ENCODE results near the gene AFAP1. TPM values are rescaled to one million over a fixed set of nuclear protein-coding genes. Genes with fewer than 3 reads are reported as not detected.

The AFAP1 gene
- total RNA-seq, 1 experiment from 2014 or later: 27.6 TPM

GRCh38 chr4:7778510-7779431, 160.9 kb downstream of the AFAP1 start:
- no peaks in the 10 kb centered on the region for H3K27me3 Mint-ChIP-seq (ENCODE audit: insufficient read depth, unreplicated experiment)
- H3K27ac Mint-ChIP-seq (ENCODE audit: unreplicated experiment): no peak overlapping the region
- H3K36me3 ChIP-seq (ENCODE audit: control insufficient read depth, insufficient read depth, low read length): no peaks in the 10 kb centered on the region
- no peak for DNase-seq
- peaks cover 1% of the 10 kb centered on the region for H3K4me1 Mint-ChIP-seq (ENCODE audit: low read depth, unreplicated experiment)
- intact Hi-C loops (cut with micrococcal nuclease; ENCODE audit: unreplicated experiment): no loop called here
- BruUV-seq (replicated peaks): no TSS peak
- no peak overlapping the region for H3K4me3 ChIP-seq (ENCODE audit: low read depth, low read length)
- H3K9me3 Mint-ChIP-seq (ENCODE audit: unreplicated experiment): no peaks in the 10 kb centered on the region
- H3K4me3 Mint-ChIP-seq (ENCODE audit: unreplicated experiment): no peak overlapping the region
- H3K4me1 ChIP-seq: no peaks in the 10 kb centered on the region
- ChIA-PET CTCF (interaction anchor here (0.6 kb wide), 1 partner anchor 17 kb away, joined by 3 read pairs; no protein-coding TSS in a partner anchor), POLR2A (no interaction called here)
- H3K36me3 Mint-ChIP-seq (ENCODE audit: insufficient read depth, unreplicated experiment): peaks cover 51% of the 10 kb centered on the region
- H3K9me3 ChIP-seq: no peaks in the 10 kb centered on the region
- no peak for TF ChIP-seq CTCF (IDR thresholded peaks at IDR 0.05; ENCODE audit: insufficient read depth in 1 of 2, low read depth in 1 of 2, low read length in 1 of 2, severe bottlenecking in 1 of 2, unreplicated experiment in 1 of 2)
- no peaks in the 10 kb centered on the region for H3K27me3 ChIP-seq (replicated peaks; ENCODE audit: control insufficient read depth, insufficient read depth, low read length)

GRCh38 chr4:7777871-7778509, 161.7 kb downstream of the AFAP1 start:
- H3K27me3 Mint-ChIP-seq (ENCODE audit: insufficient read depth, unreplicated experiment): no peaks in the 10 kb centered on the region
- no peak for DNase-seq
- intact Hi-C loops (cut with micrococcal nuclease; ENCODE audit: unreplicated experiment): no loop called here
- Histone ChIP-seq H3K27me3 (replicated peaks; ENCODE audit: control insufficient read depth, insufficient read depth, low read length) (no peaks in the 10 kb centered on the region), H3K9me3 (no peaks in the 10 kb centered on the region), H3K36me3 (ENCODE audit: control insufficient read depth, insufficient read depth, low read length) (no peaks in the 10 kb centered on the region), H3K4me3 (ENCODE audit: low read depth, low read length) (no peak overlapping the region), H3K4me1 (no peaks in the 10 kb centered on the region)
- POLR2A ChIA-PET: no interaction called here
- H3K4me3 Mint-ChIP-seq (ENCODE audit: unreplicated experiment): no peak overlapping the region
- no peaks in the 10 kb centered on the region for H3K9me3 Mint-ChIP-seq (ENCODE audit: unreplicated experiment)
- peaks cover 9% of the 10 kb centered on the region for H3K4me1 Mint-ChIP-seq (ENCODE audit: low read depth, unreplicated experiment)
- H3K36me3 Mint-ChIP-seq (ENCODE audit: insufficient read depth, unreplicated experiment): peaks cover 58% of the 10 kb centered on the region
- H3K27ac Mint-ChIP-seq (ENCODE audit: unreplicated experiment): no peak overlapping the region
- no peak for TF ChIP-seq CTCF (IDR thresholded peaks at IDR 0.05; ENCODE audit: insufficient read depth in 1 of 2, low read depth in 1 of 2, low read length in 1 of 2, severe bottlenecking in 1 of 2, unreplicated experiment in 1 of 2)
- CTCF ChIA-PET: no interaction called here
- no TSS peak for BruUV-seq (replicated peaks)

GRCh38 chr4:7777017-7777710, 162.5 kb downstream of the AFAP1 start:
- no TSS peak for BruUV-seq (replicated peaks)

More at GRCh38 chr4:7777017-7777710, 162.5 kb downstream of the AFAP1 start:
- H3K4me1 Mint-ChIP-seq (ENCODE audit: low read depth, unreplicated experiment): peaks cover 13% of the 10 kb centered on the region
- Histone ChIP-seq H3K4me3 (ENCODE audit: low read depth, low read length) (no peak overlapping the region), H3K9me3 (no peaks in the 10 kb centered on the region), H3K36me3 (ENCODE audit: control insufficient read depth, insufficient read depth, low read length) (no peaks in the 10 kb centered on the region), H3K27me3 (replicated peaks; ENCODE audit: control insufficient read depth, insufficient read depth, low read length) (no peaks in the 10 kb centered on the region), H3K4me1 (no peaks in the 10 kb centered on the region)
- H3K4me3 Mint-ChIP-seq (ENCODE audit: unreplicated experiment): no peak overlapping the region
- H3K27ac Mint-ChIP-seq (ENCODE audit: unreplicated experiment): no peak overlapping the region
- intact Hi-C loops (cut with micrococcal nuclease; ENCODE audit: unreplicated experiment): no loop called here
- ChIA-PET CTCF (no interaction called here), POLR2A (no interaction called here)
- no peak for DNase-seq
- H3K36me3 Mint-ChIP-seq (ENCODE audit: insufficient read depth, unreplicated experiment): peaks cover 63% of the 10 kb centered on the region
- no peak for TF ChIP-seq CTCF (IDR thresholded peaks at IDR 0.05; ENCODE audit: insufficient read depth in 1 of 2, low read depth in 1 of 2, low read length in 1 of 2, severe bottlenecking in 1 of 2, unreplicated experiment in 1 of 2)
- H3K27me3 Mint-ChIP-seq (ENCODE audit: insufficient read depth, unreplicated experiment): no peaks in the 10 kb centered on the region
- no peaks in the 10 kb centered on the region for H3K9me3 Mint-ChIP-seq (ENCODE audit: unreplicated experiment)

All from Caco-2 (cell line).